HG03432 (cell line): Measurements from ENCODE around the gene RASGRF2.
"Not testable (repeated sequence)": the region's sequence is repeated elsewhere in the genome, so short reads cannot be mapped to it uniquely, and the experiment has no call there.

Source experiments
- ATAC-seq: cut with Tn5 transposase; IDR thresholded peaks from one replicate; pipeline ENCODE4 v1.9.1; 2021; ENCODE audit warnings: mild to moderate bottlenecking, moderate library complexity; ENCODE audit not compliant: unreplicated experiment

The RASGRF2 gene

GRCh38 chr5:81234299-81234698 lies 274.1 kb downstream of the RASGRF2 start:
- ATAC-seq = no peak

- no peak for ATAC-seq
Measured at GRCh38 chr5:81234801-81235200, 274.6 kb downstream of the RASGRF2 start.

- ATAC-seq = no peak
Measured at GRCh38 chr5:81235287-81236072, 275.3 kb downstream of the RASGRF2 start.

- ATAC-seq = no peak
Measured at GRCh38 chr5:81238460-81238859, 278.3 kb downstream of the RASGRF2 start.

GRCh38 chr5:81239613-81240012 lies 279.4 kb downstream of the RASGRF2 start:
- ATAC-seq = no peak

- no peak for ATAC-seq
Measured at GRCh38 chr5:81241001-81241400, 280.8 kb downstream of the RASGRF2 start.

- no peak for ATAC-seq
Measured at GRCh38 chr5:81241961-81242648, 281.9 kb downstream of the RASGRF2 start.

GRCh38 chr5:81242906-81243436 lies 282.8 kb downstream of the RASGRF2 start:
- no peak for ATAC-seq

- no peak for ATAC-seq
Measured at GRCh38 chr5:81244451-81244850, 284.3 kb downstream of the RASGRF2 start.

GRCh38 chr5:81245871-81246235 lies 285.7 kb downstream of the RASGRF2 start:
- ATAC-seq = no peak

GRCh38 chr5:81246697-81247096 lies 286.5 kb downstream of the RASGRF2 start:
- ATAC-seq = no peak

GRCh38 chr5:81247441-81247972 lies 287.3 kb downstream of the RASGRF2 start:
- no peak for ATAC-seq

- ATAC-seq = no peak
Measured at GRCh38 chr5:81249240-81249639, 289.1 kb downstream of the RASGRF2 start.

- ATAC-seq = no peak
Measured at GRCh38 chr5:81250004-81250403, 289.8 kb downstream of the RASGRF2 start.

- no peak for ATAC-seq
Measured at GRCh38 chr5:81251922-81252321, 291.8 kb downstream of the RASGRF2 start.

- ATAC-seq = no peak
Measured at GRCh38 chr5:81252904-81253303, 292.7 kb downstream of the RASGRF2 start.

GRCh38 chr5:81253875-81254274 lies 293.7 kb downstream of the RASGRF2 start:
- no peak for ATAC-seq

- no peak for ATAC-seq
Measured at GRCh38 chr5:81254886-81255559, 294.9 kb downstream of the RASGRF2 start.

- no peak for ATAC-seq
Measured at GRCh38 chr5:81256766-81257165, 296.6 kb downstream of the RASGRF2 start.

- not testable (repeated sequence) for ATAC-seq
Measured at GRCh38 chr5:81262796-81263195, 302.6 kb downstream of the RASGRF2 start.

- ATAC-seq = no peak
Measured at GRCh38 chr5:81265101-81265500, 304.9 kb downstream of the RASGRF2 start.
